KMS-11 (cell line): ENCODE measurements around the gene PPHLN1.

ENCODE experiments used
- H2AFZ ChIP-seq: fragments of 200-600 bp; sonication (generic); 2 replicates; pipeline ENCODE4 v1.6.1; 2016; ENCODE audit warnings: antibody characterized with exemption, mixed run types, low read depth
- H3K27ac ChIP-seq: fragments of 200-600 bp; sonication (generic); 2 replicates; pipeline ENCODE4 v1.6.1; 2016; ENCODE audit warnings: mild to moderate bottlenecking, mixed run types
- H3K27me3 ChIP-seq: fragments of 200-600 bp; sonication (generic); 2 replicates; pipeline ENCODE4 v1.6.1; 2017; ENCODE audit warnings: mild to moderate bottlenecking, low read depth, mixed run types, moderate library complexity; ENCODE audit not compliant: insufficient read depth
- H3K36me3 ChIP-seq: fragments of 200-600 bp; sonication (generic); 2 replicates; pipeline ENCODE4 v1.6.1; 2017; ENCODE audit warnings: mild to moderate bottlenecking, mixed run types; ENCODE audit not compliant: insufficient read depth
- H3K4me1 ChIP-seq: fragments of 200-600 bp; sonication (generic); 2 replicates; pipeline ENCODE4 v1.6.1; 2016; ENCODE audit warnings: mild to moderate bottlenecking, low read depth, mixed run types; ENCODE audit not compliant: poor library complexity, severe bottlenecking
- H3K4me2 ChIP-seq: fragments of 200-600 bp; sonication (generic); 2 replicates; pipeline ENCODE4 v1.7.0; 2016; ENCODE audit warnings: mild to moderate bottlenecking, mixed run types
- H3K4me3 ChIP-seq: fragments of 200-600 bp; sonication (generic); IDR thresholded peaks from 2 replicates; pipeline ENCODE4 v1.6.1; 2017; ENCODE audit warnings: low read depth, low read length, mixed read lengths; ENCODE audit not compliant: insufficient read depth
- H3K79me2 ChIP-seq: fragments of 200-600 bp; sonication (generic); 2 replicates; pipeline ENCODE4 v1.6.1; 2016; ENCODE audit warnings: low read depth, mixed run types; ENCODE audit not compliant: insufficient read depth
- H3K9ac ChIP-seq: fragments of 200-600 bp; sonication (generic); 2 replicates; pipeline ENCODE4 v1.6.1; 2016; ENCODE audit warnings: mild to moderate bottlenecking, mixed run types
- H4K20me1 ChIP-seq: fragments of 200-600 bp; sonication (generic); 2 replicates; pipeline ENCODE4 v1.6.1; 2016; ENCODE audit warnings: mild to moderate bottlenecking, mixed run types; ENCODE audit not compliant: insufficient read depth
- CTCF ChIP-seq: fragments of 200-600 bp; sonication (generic); conservative IDR thresholded peaks from 2 replicates; pipeline ENCODE4 v1.6.1; 2017; ENCODE audit warnings: low read depth, mild to moderate bottlenecking, antibody characterized with exemption, low read length, moderate library complexity, mixed read lengths

PPHLN1 gene

GRCh38 chr12:42448841-42449240, 122.9 kb downstream of the PPHLN1 start:
- H3K27ac ChIP-seq: no peak overlapping the region
- H3K4me2 ChIP-seq: no peak overlapping the region
- no peak overlapping the region for H3K9ac ChIP-seq
- H3K27me3 ChIP-seq: no peaks in the 10 kb centered on the region
- H4K20me1 ChIP-seq: no peaks in the 10 kb centered on the region
- H3K36me3 ChIP-seq: no peaks in the 10 kb centered on the region
- H3K4me1 ChIP-seq: no peaks in the 10 kb centered on the region
- no peaks in the 10 kb centered on the region for H3K79me2 ChIP-seq
- no peak for TF ChIP-seq CTCF
- H3K4me3 ChIP-seq: no peak overlapping the region
- H2AFZ ChIP-seq: no peak overlapping the region

- Histone ChIP-seq H3K4me3 (no peak overlapping the region), H3K27me3 (no peaks in the 10 kb centered on the region), H2AFZ (no peak overlapping the region), H3K9ac (no peak overlapping the region), H3K79me2 (no peaks in the 10 kb centered on the region), H3K4me2 (no peak overlapping the region), H4K20me1 (no peaks in the 10 kb centered on the region), H3K27ac (no peak overlapping the region), H3K4me1 (no peaks in the 10 kb centered on the region), H3K36me3 (no peaks in the 10 kb centered on the region)
- TF ChIP-seq CTCF: no peak
Observed at GRCh38 chr12:42450248-42450647, 124.3 kb downstream of the PPHLN1 start.

GRCh38 chr12:42458575-42458974, 132.6 kb downstream of the PPHLN1 start:
- H3K36me3 ChIP-seq: no peaks in the 10 kb centered on the region
- no peaks in the 10 kb centered on the region for H3K4me1 ChIP-seq
- TF ChIP-seq CTCF: no peak
- H3K4me3 ChIP-seq: no peak overlapping the region
- H4K20me1 ChIP-seq: no peaks in the 10 kb centered on the region
- no peak overlapping the region for H3K9ac ChIP-seq
- H2AFZ ChIP-seq: no peak overlapping the region
- no peaks in the 10 kb centered on the region for H3K79me2 ChIP-seq
- H3K27ac ChIP-seq: no peak overlapping the region
- no peak overlapping the region for H3K4me2 ChIP-seq
- no peaks in the 10 kb centered on the region for H3K27me3 ChIP-seq

- Histone ChIP-seq H3K9ac (no peak overlapping the region), H3K4me1 (no peaks in the 10 kb centered on the region), H3K4me3 (no peak overlapping the region), H3K4me2 (no peak overlapping the region), H3K36me3 (no peaks in the 10 kb centered on the region), H3K27ac (no peak overlapping the region), H3K79me2 (no peaks in the 10 kb centered on the region), H4K20me1 (no peaks in the 10 kb centered on the region), H2AFZ (no peak overlapping the region), H3K27me3 (no peaks in the 10 kb centered on the region)
- no peak for TF ChIP-seq CTCF
Observed at GRCh38 chr12:42459336-42459847, 133.4 kb downstream of the PPHLN1 start.
